GM15510 (cell line): Measurements from ENCODE around the gene ASB11.

Source experiments
- POLR2A ChIP-seq: IDR thresholded peaks from 3 replicates; pipeline ENCODE4 v1.6.1; 2011; ENCODE audit warnings: borderline replicate concordance; ENCODE audit not compliant: insufficient read length; ENCODE audit errors: extremely low read depth

ASB11 gene

GRCh38 chrX:15322072-15322471, 6.6 kb upstream of the ASB11 start:
- TF ChIP-seq POLR2A = no peak

DNA sequence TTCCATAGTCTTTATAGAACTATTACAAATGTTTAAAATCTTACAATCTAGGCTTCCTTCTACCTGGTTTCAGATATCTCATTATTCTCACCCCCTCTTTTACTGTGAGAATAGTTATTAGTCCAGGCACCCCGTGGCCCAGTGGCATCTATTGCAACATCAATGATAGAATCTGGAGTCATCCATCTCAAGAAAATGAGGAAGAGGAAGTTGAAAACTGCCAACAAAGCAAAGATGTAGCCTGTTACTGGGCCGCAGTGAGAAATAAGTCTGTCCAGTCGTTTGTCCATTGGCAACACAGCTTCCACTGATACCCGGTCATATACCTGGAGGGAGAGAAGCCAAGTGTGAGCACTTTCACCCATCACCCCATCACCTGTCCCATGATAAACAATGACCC, 6.0 kb upstream of the ASB11 start:
- TF ChIP-seq POLR2A = no peak

DNA sequence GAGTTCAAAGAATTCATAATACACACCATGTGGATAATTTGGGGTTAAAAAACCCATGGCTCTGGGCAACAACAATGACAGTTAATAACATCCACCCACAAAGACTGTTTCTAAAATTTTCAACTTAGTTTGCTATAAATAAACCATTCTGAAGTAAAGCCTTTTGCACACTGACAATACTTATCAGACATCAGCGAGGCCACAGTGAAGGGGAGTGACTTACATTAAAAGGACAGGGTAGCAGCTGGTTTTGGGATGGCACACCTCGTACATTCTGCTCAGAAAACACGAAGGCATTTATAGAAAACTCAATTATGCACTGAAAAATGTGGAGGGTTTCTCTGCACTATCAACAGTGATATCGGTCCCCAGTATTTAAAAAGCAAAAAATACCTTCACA, 4.9 kb upstream of the ASB11 start:
- TF ChIP-seq POLR2A = no peak

DNA sequence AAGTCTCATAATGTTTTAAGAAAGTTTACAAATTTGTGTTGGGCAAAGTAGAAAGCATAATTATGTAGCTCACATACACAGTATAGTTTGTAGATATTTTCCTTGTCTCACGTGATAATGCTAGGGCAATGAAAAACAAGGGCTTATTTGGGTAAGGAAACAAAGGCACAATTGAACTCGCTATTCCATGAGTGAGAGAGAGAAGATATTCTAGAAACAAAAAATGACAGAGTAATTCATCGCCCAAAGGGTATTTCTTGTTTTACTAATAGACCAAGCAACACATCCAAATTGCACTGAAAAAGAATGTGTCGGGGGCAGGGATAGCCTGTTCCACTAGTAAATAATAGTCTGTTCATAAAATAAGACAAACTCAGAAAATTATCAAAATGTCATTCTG, 3.6 kb upstream of the ASB11 start:
- TF ChIP-seq POLR2A = no peak

- TF ChIP-seq POLR2A = no peak
Observed at GRCh38 chrX:15314472-15314871, 968 bp downstream of the ASB11 start.

DNA sequence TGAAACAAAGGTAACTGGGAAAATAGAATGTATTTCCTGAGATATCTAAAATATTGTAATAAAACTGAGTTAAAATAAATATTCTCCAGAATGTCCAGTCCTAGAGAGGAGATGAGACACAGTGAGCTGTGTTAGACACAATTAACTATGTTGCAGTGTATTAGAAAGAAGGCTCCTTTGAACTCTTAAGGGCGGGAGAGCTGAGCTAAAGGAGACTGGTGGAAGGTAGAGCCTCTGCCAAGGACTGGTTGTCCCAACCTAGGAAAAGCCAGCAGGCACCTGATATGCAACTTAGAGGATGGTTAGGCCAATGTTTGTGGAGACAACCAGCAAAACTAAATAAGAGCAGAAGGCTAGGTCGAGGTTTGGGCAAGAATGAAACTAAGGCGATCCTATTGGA, 4.3 kb downstream of the ASB11 start:
- TF ChIP-seq POLR2A = no peak

GRCh38 chrX:15310117-15310516, 5.3 kb downstream of the ASB11 start:
- TF ChIP-seq POLR2A = no peak

DNA sequence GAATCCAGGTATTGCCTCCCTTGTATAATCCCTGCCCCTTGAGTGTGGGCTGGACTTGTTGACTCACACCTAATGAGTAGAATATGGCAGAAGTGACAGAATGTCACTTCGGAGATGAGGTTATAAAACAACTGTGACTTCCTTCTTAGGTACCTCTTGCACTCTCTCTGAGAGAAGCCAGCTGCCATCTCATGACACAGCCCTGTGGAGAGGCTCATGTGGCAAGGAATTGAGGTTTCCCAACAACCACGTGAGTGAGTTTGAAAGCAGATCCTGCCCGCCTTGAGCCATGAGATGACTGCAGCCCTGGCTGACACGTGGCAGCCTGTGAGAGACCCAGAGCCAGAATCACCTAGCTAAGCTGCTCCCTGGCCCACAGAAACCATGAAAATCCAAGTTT, 13.5 kb downstream of the ASB11 start:
- TF ChIP-seq POLR2A = no peak

GRCh38 chrX:15299941-15300851, 15.2 kb downstream of the ASB11 start:
- TF ChIP-seq POLR2A = no peak

DNA sequence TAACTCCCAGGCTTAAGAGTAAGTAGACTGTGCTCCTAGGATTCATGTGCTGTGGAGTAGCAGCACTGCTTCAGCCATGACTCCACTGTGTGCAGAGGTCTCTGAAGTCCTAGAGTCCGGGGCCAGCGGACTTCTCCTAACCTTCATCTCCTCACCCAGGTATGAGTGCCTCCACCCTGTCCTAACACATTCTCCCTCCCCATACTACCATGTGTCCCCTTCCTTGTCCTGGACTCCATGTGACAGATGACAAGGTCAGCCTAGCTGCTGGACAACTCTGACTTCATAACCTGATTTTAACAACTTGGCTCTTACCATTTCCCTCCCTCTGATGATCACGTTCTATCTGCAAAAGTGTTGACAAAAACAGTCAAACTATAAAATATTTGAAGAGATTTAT, 16.7 kb downstream of the ASB11 start:
- no peak for TF ChIP-seq POLR2A

DNA sequence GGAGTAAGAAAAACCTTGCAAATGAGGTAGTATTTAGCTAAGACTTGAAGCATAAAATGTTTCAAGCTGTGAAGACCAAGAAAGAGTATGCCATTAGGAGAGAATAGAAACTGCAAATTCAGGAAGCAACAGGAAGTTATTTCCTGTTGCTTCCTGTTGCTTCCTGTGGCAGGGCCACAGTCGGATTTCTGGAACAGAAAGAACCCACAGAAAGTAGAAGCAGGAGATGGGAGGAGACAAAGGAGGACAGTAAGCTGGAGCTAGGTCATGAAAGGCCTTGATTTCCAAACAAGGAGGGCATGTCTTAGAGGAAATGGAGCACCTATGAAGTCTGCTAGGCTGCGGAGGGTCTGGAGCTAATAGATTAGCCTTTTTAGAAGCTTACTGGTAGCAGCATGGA, 17.2 kb downstream of the ASB11 start:
- TF ChIP-seq POLR2A = no peak

DNA sequence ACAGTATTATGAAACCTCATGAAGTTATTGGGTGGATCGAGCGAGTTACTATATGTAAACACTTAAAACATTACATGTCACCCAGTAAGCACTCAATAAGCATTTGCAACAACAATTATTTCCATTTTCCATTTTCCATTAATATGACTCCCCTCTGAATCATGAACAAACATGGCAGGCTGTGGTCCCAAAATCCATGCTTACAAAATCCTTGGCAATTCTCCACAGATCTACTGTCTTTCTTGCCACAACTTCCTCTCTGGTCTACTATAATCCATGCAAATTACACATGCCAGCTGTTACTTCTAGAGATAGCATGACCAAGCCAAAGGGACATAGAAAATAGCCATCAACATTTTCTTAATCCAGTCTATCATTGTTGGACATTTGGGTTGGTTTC, 22.0 kb downstream of the ASB11 start:
- TF ChIP-seq POLR2A = no peak

DNA sequence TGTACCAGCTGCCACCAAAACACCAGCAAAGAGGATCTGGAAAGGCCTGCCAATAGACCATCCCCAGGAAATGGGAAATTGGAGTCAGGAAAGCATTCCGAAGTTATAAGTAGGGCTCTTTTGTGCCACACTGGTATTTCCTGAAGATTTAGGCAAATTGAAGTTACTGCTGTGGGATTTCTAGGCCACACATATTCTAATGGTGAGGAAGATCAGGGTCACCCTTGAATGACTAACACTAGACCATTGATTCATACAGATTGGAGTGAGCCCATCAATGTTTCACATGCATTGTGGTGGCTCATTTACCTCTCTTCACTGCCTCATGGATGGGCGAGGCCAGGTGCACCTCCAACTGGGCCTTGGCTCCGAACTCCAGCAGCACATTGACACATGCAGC, 22.6 kb downstream of the ASB11 start:
- TF ChIP-seq POLR2A = no peak

DNA sequence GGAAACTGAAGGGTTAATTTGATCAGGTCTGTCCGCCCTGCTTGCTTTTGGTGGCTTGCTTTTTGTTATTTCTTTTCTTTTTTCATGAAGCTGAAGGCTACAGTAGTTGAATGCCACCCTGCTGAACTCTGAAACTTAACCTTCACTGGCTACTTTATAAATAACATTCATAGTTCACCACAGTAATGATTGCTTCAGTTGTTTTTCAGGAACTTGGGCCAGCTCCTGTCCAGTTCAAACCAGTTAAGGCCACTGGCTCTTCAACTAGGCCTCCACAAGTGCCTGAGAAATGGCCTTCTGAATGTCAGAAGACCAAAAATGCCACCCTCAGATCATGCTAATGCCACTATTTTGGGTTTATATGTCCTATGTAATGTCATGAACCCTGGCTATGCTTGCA, 37.8 kb downstream of the ASB11 start:
- TF ChIP-seq POLR2A = no peak

DNA sequence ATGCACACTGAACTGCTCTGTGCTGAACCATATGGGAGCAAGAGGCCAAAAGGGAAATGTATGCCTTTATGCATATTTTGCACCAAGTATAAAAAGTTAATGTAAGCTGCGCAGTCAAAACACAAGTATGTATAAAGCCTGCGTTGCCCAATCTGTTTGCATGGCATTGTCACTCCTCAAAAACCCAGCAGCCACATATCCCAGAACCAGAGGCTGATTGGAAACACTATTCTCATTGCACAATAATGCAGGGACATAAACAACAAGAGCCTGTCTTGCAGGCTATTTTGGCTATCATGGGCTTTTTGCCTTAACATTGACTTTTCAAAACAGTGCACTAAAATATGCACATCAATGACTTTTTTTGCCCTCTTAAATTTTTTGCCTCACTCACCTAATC, 40.5 kb downstream of the ASB11 start:
- no peak for TF ChIP-seq POLR2A

GRCh38 chrX:15271757-15272156, 43.7 kb downstream of the ASB11 start:
- no peak for TF ChIP-seq POLR2A

DNA sequence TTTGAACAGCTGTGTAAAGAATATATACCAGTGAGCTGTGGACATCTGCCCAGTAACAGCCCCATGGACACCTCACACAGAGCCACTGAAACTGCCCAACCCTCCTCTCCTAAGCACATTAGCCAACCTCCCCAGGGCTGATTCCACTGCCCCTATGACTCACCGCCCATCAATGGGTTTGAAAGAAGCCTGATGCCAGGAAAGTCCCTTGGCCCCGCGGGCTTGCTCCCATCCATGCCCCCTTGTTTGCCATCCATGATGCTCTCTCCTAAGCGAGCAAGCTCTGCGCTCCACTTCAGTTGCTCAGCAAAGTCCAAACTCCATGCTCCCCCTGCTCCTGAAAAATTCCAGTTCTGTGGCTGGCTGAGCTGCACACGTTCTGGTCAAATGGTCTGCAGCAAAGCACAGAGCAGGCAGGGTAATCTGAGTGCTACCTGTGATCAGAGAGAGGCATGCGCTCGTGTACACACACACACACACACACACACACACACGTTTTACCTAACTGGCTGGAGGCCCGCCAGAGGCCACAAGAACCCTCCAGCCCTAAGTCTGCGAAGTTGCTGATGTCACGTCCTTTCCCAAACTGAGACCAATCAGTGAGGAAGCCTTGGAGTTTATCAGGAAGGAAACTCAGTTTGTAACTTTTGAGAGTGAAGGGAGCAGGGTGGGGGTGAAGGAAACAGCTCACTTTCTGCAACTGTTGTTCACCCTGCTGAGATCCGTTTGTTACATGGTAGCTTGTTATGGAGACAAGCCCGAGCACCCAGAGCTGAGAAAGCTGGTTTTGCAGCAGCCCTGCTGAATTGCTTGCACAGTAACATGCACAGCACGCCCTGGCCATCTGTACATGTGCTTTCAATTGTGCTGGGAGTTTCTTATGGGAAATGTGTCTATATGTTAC, 45.6 kb downstream of the ASB11 start, which contains the start of gene ASB9:
ASB9 (minus strand) TSS at position 466 of the 904 bp plus-strand sequence; CDS start at position 257, 209 bp downstream.
- no peak for TF ChIP-seq POLR2A

DNA sequence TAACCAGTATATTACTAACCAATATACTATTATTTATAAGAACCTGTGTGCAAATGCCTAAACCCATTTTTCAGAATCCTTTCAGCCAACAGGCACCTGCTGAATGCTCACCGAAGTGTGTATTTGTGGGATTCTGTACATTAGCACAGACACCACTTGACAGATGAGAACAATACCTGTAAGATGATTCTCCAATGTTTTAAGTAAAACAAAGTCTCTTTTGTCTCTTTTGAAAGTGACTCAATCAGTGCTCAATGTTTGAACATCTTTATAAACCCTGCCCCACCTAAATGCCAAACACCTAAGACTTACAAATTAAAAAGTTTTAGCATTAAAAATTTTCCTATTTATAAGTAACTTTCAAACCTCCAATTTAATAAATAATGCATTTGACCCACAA, 46.3 kb downstream of the ASB11 start:
- no peak for TF ChIP-seq POLR2A
